ENCODE measurements around the gene CD59. TPM values are rescaled to one million over a fixed set of nuclear protein-coding genes. Genes with fewer than 3 reads are reported as not detected.

CD59 gene
- total and polyA plus RNA-seq, 2 of the 4 experiments (the other 2 are of a cell fraction): 765 to 1,140 TPM

- DNase-seq (no peak), ATAC-seq (ENCODE audit: low read depth) (no peak)
- Histone ChIP-seq H3K9me3 (ENCODE audit: control insufficient read depth, insufficient read depth, low read length) (no peaks in the 10 kb centered on the region), H3K36me3 (ENCODE audit: control insufficient read depth, insufficient read depth, low read length) (peaks cover 2% of the 10 kb centered on the region), H2AFZ (replicated peaks; ENCODE audit: low read length, poor library complexity) (peak overlapping the region; percentile 80), H4K5ac (ENCODE audit: low read depth, low read length) (peak overlapping the region; percentile 87), H2BK120ac (ENCODE audit: low read depth, low read length) (peak overlapping the region; percentile 89), H3K27ac (ENCODE audit: insufficient read depth, low read length) (peak overlapping the region; percentile 65), H3K9ac (ENCODE audit: low read depth, low read length) (peak overlapping the region; percentile 54), H3K9me1 (ENCODE audit: insufficient read depth, low read length) (peaks cover 33% of the 10 kb centered on the region), H3K18ac (ENCODE audit: low read depth, low read length) (peak overlapping the region; percentile 72), H3K56ac (ENCODE audit: extremely low read depth, insufficient read depth, low read length) (no peak overlapping the region), H3K4ac (ENCODE audit: low read depth, low read length) (peak overlapping the region; percentile 97), H3K14ac (replicated peaks; ENCODE audit: low read depth, low read length) (peak overlapping the region; percentile 64), H2BK5ac (ENCODE audit: low read depth, low read length, poor library complexity, severe bottlenecking) (peak overlapping the region; percentile 80), H4K8ac (ENCODE audit: low read depth in 2 of 2, low read length in 2 of 2) (peak overlapping the region; percentile 78 to 84; a peak in 3 of 4 replicates), H3K23ac (ENCODE audit: low read depth, low read length) (peak overlapping the region; percentile 45; the same call in 1 of the 2 replicates), H3K4me2 (ENCODE audit: low read depth, low read length) (peak overlapping the region; percentile 67), H2AK5ac (ENCODE audit: low read depth, low read length) (peak overlapping the region; percentile 94), H3K4me3 (ENCODE audit: insufficient read depth, low read depth, low read length) (peak overlapping the region; percentile 65), H3K4me1 (ENCODE audit: control insufficient read depth, insufficient read depth, low read length) (peaks cover 23% of the 10 kb centered on the region), H4K20me1 (ENCODE audit: insufficient read depth, low read length) (peaks cover 4% of the 10 kb centered on the region; the same call in 1 of the 2 replicates), H2BK15ac (ENCODE audit: low read depth, low read length) (peak overlapping the region; percentile 81; the same call in 2 of the 3 replicates), H3K79me1 (ENCODE audit: low read depth in 1 of 2, low read length in 2 of 2) (peaks cover 9 to 42% of the 10 kb centered on the region in 2 experiments; a peak in 3 of 4 replicates), H2BK20ac (ENCODE audit: low read depth, low read length) (peak overlapping the region; percentile 48; the same call in 1 of the 2 replicates), H3K27me3 (ENCODE audit: control insufficient read depth, insufficient read depth, low read length) (no peaks in the 10 kb centered on the region), H4K91ac (ENCODE audit: insufficient read depth, low read depth, low read length) (peak overlapping the region; percentile 90), H2AK9ac (replicated peaks; ENCODE audit: low read depth, low read length, poor library complexity) (peak overlapping the region; percentile 48)
- no peak for TF ChIP-seq RCOR1 (IDR thresholded peaks at IDR 0.05; ENCODE audit: insufficient replicate concordance, low read length)
- 0 out of 2 replicates have a peak, but pooled peaks have one; percentile 13 for TF ChIP-seq POLR2A (IDR thresholded peaks at IDR 0.05; ENCODE audit: low read depth, low read length)
- in situ Hi-C loops (cut with MboI; ENCODE audit: low sequenced_read_pairs) (no loop called here), dilution Hi-C loops (cut with HindIII; ENCODE audit: low sequenced_read_pairs, unreplicated experiment) (no loop called here), intact Hi-C loops (cut with micrococcal nuclease) (no loop called here)
- CTCF ChIA-PET: no interaction called here
- POLR2A ChIA-PET (ENCODE audit: unreplicated experiment): interaction anchor here (0.9 kb wide), 1 partner anchor 37 kb away, joined by 3 read pairs; the partner anchor contains the start of gene CD59
- BruUV-seq (replicated peaks): no TSS peak
- 57% methylated on average over 8 of the region's 25 CpGs; no CpG with 5 or more reads in 1 of the 2 experiments for WGBS, 2 experiments (ENCODE audit: extremely low coverage in 2 of 2, insufficient read length in 1 of 2)
Observed at GRCh38 chr11:33700063-33700501, 36.1 kb downstream of the CD59 start.
